HG02938 (cell line): ENCODE data around the gene OOSP1.
"Not testable (repeated sequence)": the region's sequence is repeated elsewhere in the genome, so short reads cannot be mapped to it uniquely, and the experiment has no call there.

Experiments used
- ATAC-seq: cut with Tn5 transposase; IDR thresholded peaks from one replicate; pipeline ENCODE4 v1.9.1; 2021; ENCODE audit warnings: mild to moderate bottlenecking, moderate library complexity; ENCODE audit not compliant: unreplicated experiment

The OOSP1 gene

DNA sequence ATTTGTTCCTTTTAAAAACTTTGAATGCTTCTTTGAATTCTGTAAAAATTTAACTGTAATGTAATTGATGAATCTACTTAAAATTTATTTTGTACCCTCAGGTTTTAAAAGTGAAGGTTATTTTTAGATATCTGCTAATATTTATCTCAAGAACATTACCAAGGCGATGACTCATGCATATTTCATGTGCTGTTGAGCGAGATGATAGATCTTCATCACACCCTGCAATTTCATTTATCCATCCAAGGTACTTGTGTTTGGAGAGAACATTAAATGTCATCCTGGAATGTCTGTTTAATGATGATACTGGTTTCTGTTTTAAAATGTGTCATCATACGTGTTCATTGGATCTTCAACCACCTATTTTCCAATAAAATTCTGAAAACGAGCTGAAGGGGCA is 18.9 kb downstream of the OOSP1 start:
- ATAC-seq, result no peak

GRCh38 chr11:59960502-59961381 is 22.5 kb downstream of the OOSP1 start:
- no peak for ATAC-seq

GRCh38 chr11:59962107-59962482 is 23.9 kb downstream of the OOSP1 start:
- no peak for ATAC-seq

GRCh38 chr11:59963733-59964132 is 25.5 kb downstream of the OOSP1 start, which contains the start of gene OOSP4A:
TSS of gene OOSP4A (plus strand) at chr11:59964033. CDS start at chr11:59964033, 0 bp downstream.
- no peak for ATAC-seq

DNA sequence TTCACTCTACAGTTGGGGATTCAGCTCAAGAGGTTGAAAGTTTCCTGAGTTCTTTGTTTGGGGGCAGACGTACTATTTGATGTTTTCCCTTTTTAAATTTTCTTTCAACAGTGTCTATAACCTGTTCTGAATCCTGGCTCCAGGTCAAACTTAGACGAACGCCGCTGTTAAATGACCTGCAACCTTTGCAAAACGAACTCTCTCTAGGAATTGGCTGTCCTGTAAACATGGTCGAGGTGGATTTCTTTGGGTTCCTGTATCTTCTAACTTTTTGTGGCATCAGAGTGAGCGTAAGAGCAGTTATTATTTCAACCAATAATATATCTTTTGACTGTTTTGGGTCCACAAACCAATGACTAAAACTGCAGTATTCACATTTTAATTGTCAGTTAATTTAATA is 27.2 kb downstream of the OOSP1 start:
- no peak for ATAC-seq

DNA sequence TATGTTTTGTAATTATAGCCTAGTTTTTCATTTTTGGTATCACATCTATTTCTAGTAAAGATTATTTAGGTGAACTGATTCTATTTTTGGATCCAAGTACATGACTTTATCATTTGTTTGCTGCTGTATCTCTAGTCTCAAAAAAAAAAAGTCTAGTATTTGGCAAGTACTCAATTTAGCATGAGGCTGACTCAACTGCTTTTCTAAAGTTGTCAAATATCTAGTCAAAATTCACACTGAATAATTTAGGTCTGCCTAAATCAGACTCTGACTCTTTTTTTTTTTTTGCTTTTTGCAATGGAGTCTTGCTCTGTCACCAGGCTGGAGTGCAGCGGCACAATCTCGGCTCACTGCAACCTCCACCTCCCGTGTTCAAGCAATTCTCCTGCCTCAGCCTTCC is 28.0 kb downstream of the OOSP1 start:
- ATAC-seq, result no peak

GRCh38 chr11:59967677-59968394 is 29.6 kb downstream of the OOSP1 start:
- no peak for ATAC-seq

DNA sequence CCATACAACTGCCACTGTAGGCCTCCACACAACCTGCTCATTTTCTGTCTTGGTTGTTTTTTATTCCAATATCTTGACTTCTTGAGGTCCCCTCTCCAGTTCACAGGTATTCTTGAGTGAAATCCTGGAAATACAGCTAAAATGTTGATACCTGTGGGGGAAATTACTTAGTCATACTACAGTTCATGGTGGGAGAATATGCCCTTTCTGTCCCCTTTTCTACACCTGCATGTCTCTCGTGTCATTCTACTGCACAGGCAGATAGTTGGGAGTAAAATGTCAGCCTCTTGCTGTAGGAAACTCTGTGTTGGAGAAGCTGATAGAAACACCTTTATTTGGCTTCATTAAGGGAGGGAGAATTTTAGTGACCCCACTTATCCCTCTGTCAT is 30.2 kb downstream of the OOSP1 start:
- ATAC-seq, result no peak

GRCh38 chr11:59973097-59973496 is 34.9 kb downstream of the OOSP1 start:
- no peak for ATAC-seq

DNA sequence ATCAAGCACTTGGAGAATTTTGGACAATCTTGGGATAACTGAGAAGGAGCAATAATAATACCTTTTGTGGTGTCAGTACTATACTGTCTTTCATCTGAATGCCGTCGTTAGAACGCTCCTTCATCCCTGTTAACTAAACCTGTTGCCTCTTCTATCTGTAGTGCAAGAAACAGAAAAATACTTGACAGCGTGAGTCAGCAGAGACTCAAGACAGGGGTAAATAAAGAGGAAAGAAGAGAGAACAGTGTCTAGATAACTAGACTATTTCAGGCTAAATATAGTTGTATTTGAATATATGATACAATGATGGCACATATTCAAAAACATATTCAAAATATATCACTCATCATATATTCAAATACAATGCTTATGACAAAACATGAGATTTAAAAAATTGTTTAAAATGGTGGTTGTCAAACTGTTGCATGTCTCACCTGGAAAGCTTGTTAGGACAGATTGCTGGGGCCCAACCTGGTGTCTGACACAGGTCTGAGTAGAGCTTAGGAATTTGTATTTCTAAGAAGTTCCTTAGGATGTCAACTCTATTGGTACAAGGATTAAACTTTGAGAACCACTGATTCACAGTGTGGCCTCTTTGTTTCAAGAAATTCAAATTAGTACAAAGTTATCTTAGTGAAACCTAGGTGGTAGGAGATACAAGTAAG is 43.0 kb downstream of the OOSP1 start:
- no peak for ATAC-seq

DNA sequence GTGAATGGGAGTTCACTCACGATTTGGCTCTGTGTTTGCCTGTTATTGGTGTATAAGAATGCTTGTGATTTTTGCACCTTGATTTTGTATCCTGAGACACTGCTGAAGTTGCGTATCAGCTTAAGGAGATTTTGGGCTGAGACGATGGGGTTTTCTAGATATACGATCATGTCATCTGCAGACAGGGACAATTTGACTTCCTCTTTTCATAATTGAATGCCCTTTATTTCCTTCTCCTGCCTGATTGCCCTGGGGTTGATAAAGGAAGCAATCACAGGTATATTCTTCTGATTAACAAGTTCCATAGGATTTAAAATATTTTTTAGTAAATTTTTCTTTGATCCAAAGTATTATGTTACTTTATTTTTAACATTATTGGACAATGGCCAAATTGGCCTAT is 43.8 kb downstream of the OOSP1 start:
- ATAC-seq, result not testable (repeated sequence)

GRCh38 chr11:59983212-59983611 is 45.0 kb downstream of the OOSP1 start:
- ATAC-seq, result no peak

DNA sequence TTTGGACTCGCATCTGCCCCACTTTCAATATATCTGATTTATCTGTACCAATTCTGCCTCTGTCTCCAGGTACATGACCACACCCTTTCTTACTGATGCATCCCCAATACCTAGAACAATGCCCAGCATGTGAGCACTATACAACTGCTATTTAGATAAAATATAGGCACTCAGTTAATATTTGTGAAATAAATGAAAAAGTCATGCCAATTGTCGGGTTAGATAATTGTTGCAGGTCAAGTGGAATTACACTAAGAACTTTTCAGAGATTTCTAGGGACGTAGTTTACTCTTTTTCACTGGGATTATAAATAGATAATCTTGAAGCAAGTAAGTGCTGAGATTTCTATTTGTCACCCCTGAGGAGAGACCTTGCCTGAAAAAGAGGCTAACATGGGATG is 46.1 kb downstream of the OOSP1 start:
- ATAC-seq, result no peak

DNA sequence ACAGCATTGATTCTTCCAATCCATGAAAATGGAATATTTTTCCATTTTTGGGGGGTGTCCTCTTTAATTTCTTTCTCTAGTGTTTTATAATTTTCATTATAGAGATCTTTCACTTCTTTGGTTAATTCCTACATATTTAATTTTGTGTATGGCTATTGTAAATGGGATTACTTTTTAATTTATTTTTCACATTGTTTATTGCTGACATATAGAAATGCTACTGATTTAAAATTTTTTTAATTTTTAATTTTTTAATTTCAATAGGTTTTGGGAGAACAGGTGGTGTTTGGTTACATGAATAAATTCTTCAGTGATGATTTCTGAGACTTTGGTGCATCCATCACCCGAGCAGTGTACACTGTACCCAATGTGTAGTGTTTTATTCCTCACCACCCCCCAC is 52.2 kb downstream of the OOSP1 start:
- ATAC-seq, result no peak

GRCh38 chr11:59992425-59992824 is 54.2 kb downstream of the OOSP1 start:
- no peak for ATAC-seq

DNA sequence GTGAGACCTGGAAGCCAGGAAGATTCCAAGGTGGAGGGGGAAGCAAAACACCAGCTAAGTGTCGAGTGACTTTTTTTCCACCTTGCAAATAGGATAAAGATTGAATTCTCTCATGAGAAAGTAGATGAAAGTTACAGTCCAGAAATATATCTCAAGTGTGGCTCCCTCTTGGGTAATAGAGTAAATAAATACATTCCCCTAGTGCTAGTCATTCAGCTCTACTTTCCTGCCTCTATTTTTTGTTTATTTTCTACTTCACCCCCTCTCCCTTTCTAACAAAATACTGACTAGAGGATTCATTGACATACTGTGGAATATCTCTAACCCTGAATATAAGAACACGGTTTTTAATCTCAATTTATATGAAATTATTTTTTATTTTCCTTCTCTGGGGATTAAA is 59.6 kb downstream of the OOSP1 start:
- ATAC-seq, result no peak

DNA sequence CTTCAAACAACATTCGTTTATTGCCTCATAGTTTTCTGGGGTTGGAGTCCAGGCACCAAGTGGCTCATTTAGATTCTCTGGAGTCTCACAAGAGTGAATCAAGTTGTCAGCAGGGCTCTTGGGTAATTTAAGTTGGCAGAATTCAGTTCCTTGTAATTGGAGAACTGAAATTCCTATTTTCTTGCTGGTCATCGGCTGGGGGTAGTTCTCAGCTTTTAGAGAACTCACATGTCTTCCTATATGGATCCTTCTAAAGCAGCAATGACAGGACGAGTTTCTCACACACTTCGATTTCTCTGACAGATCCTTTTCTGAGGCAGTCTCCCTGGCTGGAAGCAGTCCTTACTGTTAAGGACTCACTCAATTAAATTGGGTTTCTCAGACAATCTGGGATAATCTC is 61.5 kb downstream of the OOSP1 start:
- ATAC-seq, result no peak

DNA sequence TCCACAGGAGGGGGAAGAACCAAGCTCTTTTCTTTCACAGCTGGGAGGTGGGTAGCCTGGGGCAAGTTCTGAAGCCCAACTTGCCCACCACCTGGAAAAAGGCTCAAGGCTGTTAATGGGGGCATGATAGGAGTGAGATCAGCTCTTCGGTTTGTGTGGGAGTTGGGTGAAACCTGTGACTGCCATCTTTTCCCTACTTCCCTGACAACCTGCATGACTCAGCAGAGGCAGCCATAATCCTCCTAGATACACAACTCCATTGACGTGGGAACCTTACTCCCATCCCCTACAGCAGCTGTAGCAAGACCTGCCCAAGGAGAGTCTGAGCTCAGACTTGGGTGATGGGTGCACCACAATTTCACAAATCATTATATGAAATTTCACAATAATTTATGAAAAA is 65.5 kb downstream of the OOSP1 start:
- no peak for ATAC-seq

DNA sequence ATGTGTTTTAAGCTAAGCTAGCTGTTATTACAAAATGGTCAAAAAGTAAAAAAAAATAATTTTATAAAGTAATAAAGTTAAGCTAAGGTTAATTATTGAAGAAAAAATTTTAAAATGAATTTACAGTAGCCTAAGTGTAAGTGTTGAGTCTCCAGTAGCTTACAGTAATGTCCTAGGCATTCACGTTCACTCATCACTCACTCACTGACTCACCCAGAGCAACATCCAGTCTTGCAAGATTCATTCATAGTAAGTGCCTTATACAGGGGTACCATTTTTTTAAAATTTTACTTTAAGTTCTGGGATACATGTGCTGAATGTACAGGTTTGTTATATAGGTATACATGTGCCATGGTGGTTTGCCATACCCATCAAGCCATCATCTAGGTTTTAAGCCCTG is 67.1 kb downstream of the OOSP1 start:
- no peak for ATAC-seq
